WTC11 (cell line): ENCODE measurements around the gene VCL. TPM values are rescaled to one million over a fixed set of nuclear protein-coding genes. Genes with fewer than 3 reads are reported as not detected.

ENCODE experiments used
- ATAC-seq: fragments of 200-7000 bp; cut with Tn5 transposase; 2 replicates; pipeline ENCODE4 v1.10.0; 2021; ENCODE audit warnings: mild to moderate bottlenecking, moderate library complexity
- CTCF ChIA-PET: fragments of 300-600 bp; sonication (Branson Sonifier 250); formaldehyde crosslinking; loops from one replicate; lab custom pipeline; 2021; ENCODE audit warnings: antibody characterized with exemption; lab: Charles Lee
- POLR2A ChIA-PET: fragments of 350-600 bp; sonication (Branson Sonifier 250); formaldehyde crosslinking; loops from one replicate; lab custom pipeline; 2021; ENCODE audit warnings: antibody characterized with exemption; lab: Charles Lee
- DNase-seq: peaks from one replicate; pipeline ENCODE4 v3.0.0; 2021; ENCODE audit warnings: low spot score
- H3K27ac Mint-ChIP-seq: 2 replicates; pipeline ENCODE4 v1.8.0; 2021; ENCODE audit warnings: mixed read lengths
- H3K27me3 Mint-ChIP-seq: 2 replicates; pipeline ENCODE4 v1.8.0; 2021; ENCODE audit warnings: low read depth, mild to moderate bottlenecking, moderate library complexity, mixed read lengths
- H3K36me3 Mint-ChIP-seq: 2 replicates; pipeline ENCODE4 v1.8.0; 2021; ENCODE audit warnings: mixed read lengths
- H3K4me1 Mint-ChIP-seq: 2 replicates; pipeline ENCODE4 v1.8.0; 2022; ENCODE audit warnings: mixed read lengths
- H3K4me3 Mint-ChIP-seq: 2 replicates; pipeline ENCODE4 v1.8.0; 2021; ENCODE audit warnings: mild to moderate bottlenecking, moderate library complexity, mixed read lengths
- H3K9me3 Mint-ChIP-seq: 2 replicates; pipeline ENCODE4 v1.8.0; 2021; ENCODE audit warnings: mixed read lengths
- ATF1 ChIP-seq: sonication (generic); formaldehyde crosslinking; IDR thresholded peaks from 2 replicates; pipeline ENCODE4 v1.8.1; 2023; ENCODE audit warnings: mild to moderate bottlenecking, moderate library complexity, missing genetic modification reagents
- E2F1 ChIP-seq: sonication (generic); formaldehyde crosslinking; IDR thresholded peaks from 2 replicates; pipeline ENCODE4 v1.8.0; 2022; ENCODE audit warnings: mild to moderate bottlenecking, missing genetic modification reagents
- ELF4 ChIP-seq: sonication (generic); formaldehyde crosslinking; IDR thresholded peaks from 2 replicates; pipeline ENCODE4 v1.8.1; 2022; ENCODE audit warnings: low read depth, mild to moderate bottlenecking, moderate library complexity, missing genetic modification reagents
- ESRRA ChIP-seq: sonication (generic); formaldehyde crosslinking; IDR thresholded peaks from 2 replicates; pipeline ENCODE4 v1.8.1; 2022; ENCODE audit warnings: mild to moderate bottlenecking, missing genetic modification reagents, borderline replicate concordance
- ETV6 ChIP-seq: sonication (generic); formaldehyde crosslinking; IDR thresholded peaks from 2 replicates; pipeline ENCODE4 v1.8.1; 2022; ENCODE audit warnings: mild to moderate bottlenecking, missing genetic modification reagents
- JUN ChIP-seq: sonication (generic); formaldehyde crosslinking; IDR thresholded peaks from 2 replicates; pipeline ENCODE4 v1.8.0; 2023; ENCODE audit warnings: mild to moderate bottlenecking, missing genetic modification reagents
- MLX ChIP-seq: sonication (generic); formaldehyde crosslinking; IDR thresholded peaks from 2 replicates; pipeline ENCODE4 v1.8.1; 2023; ENCODE audit warnings: mild to moderate bottlenecking, missing genetic modification reagents, moderate library complexity
- MXD4 ChIP-seq: fragments of 250-450 bp; sonication (Bioruptor Pico); IDR thresholded peaks from 2 replicates; pipeline ENCODE4 v1.8.0; 2021; ENCODE audit warnings: mild to moderate bottlenecking, moderate library complexity, borderline replicate concordance
- NR3C1 ChIP-seq: sonication (generic); formaldehyde crosslinking; conservative IDR thresholded peaks from 2 replicates; pipeline ENCODE4 v1.8.1; 2023; ENCODE audit warnings: low read depth, mild to moderate bottlenecking, missing genetic modification reagents
- OVOL2 ChIP-seq: fragments of 250-450 bp; sonication (Bioruptor Pico); IDR thresholded peaks from 2 replicates; pipeline ENCODE4 v1.9.0; 2021; ENCODE audit warnings: mild to moderate bottlenecking, borderline replicate concordance
- SMAD4 ChIP-seq: sonication (generic); formaldehyde crosslinking; IDR thresholded peaks from 2 replicates; pipeline ENCODE4 v1.8.0; 2022; ENCODE audit warnings: mild to moderate bottlenecking, missing genetic modification reagents
- SP1 ChIP-seq: sonication (generic); formaldehyde crosslinking; conservative IDR thresholded peaks from 2 replicates; pipeline ENCODE4 v1.8.1; 2022; ENCODE audit warnings: missing genetic modification reagents
- TP53 ChIP-seq: sonication (generic); formaldehyde crosslinking; IDR thresholded peaks from 2 replicates; pipeline ENCODE4 v1.8.1; 2023; ENCODE audit warnings: mild to moderate bottlenecking, missing genetic modification reagents
- ZMAT4 ChIP-seq: fragments of 250-450 bp; sonication (Bioruptor Pico); IDR thresholded peaks from 2 replicates; pipeline ENCODE4 v1.9.0; 2021; ENCODE audit warnings: mild to moderate bottlenecking
- ZNF263 ChIP-seq: sonication (generic); formaldehyde crosslinking; IDR thresholded peaks from 2 replicates; pipeline ENCODE4 v1.8.1; 2022; ENCODE audit warnings: low read depth, mild to moderate bottlenecking, moderate library complexity, missing genetic modification reagents
- ZNF425 ChIP-seq: fragments of 250-450 bp; sonication (Bioruptor Pico); conservative IDR thresholded peaks from 2 replicates; pipeline ENCODE4 v1.9.0; 2021; ENCODE audit warnings: mild to moderate bottlenecking
- ZNF532 ChIP-seq: fragments of 250-450 bp; sonication (Bioruptor Pico); IDR thresholded peaks from 2 replicates; pipeline ENCODE4 v1.9.0; 2021; ENCODE audit warnings: mild to moderate bottlenecking, borderline replicate concordance
- ZSCAN18 ChIP-seq: fragments of 250-450 bp; sonication (Bioruptor Pico); IDR thresholded peaks from 2 replicates; pipeline ENCODE4 v2.1.2; 2022; ENCODE audit warnings: mild to moderate bottlenecking, moderate library complexity
- total RNA-seq: library from RNA; stranded (reverse); gene quantifications from 3 replicates; pipeline ENCODE4 v1.2.3, GENCODE V29; 2021

VCL gene
- total RNA-seq, 1 experiment from 2014 or later = 225 TPM

- no peaks in the 10 kb centered on the region for H3K36me3 Mint-ChIP-seq
- TF ChIP-seq ETV6 = no peak
- no peak for TF ChIP-seq MXD4 (CRISPR knock-in tag)
- no peak for TF ChIP-seq MLX (CRISPR knock-in tag)
- TF ChIP-seq JUN = no peak
- TF ChIP-seq E2F1 = no peak
- no peak for TF ChIP-seq ZNF425
- no peak for TF ChIP-seq ZMAT4 (CRISPR knock-in tag)
- no peak for TF ChIP-seq ATF1
- no peak for TF ChIP-seq ELF4 (CRISPR knock-in tag)
- TF ChIP-seq SMAD4 (CRISPR knock-in tag) = no peak
- TF ChIP-seq ESRRA (CRISPR knock-in tag) = no peak
- TF ChIP-seq, all 79 proteins: peak for 0
- ATAC-seq = no peak
- ChIA-PET POLR2A (interaction anchor here (1.0 to 2.6 kb wide), 3 partner anchors 8 to 24 kb away, joined by 3 to 16 read pairs (median 4); no protein-coding TSS in a partner anchor), CTCF (interaction anchor here (0.6 to 1.2 kb wide), 3 partner anchors 54 to 791 kb away, joined by 3 to 4 read pairs (median 4); no protein-coding TSS in a partner anchor)
- Mint-ChIP-seq H3K4me3 (no peak overlapping the region; the same call in 1 of the 2 replicates), H3K4me1 (peaks cover 14% of the 10 kb centered on the region), H3K27ac (peak overlapping the region; percentile 72; the same call in 1 of the 2 replicates), H3K27me3 (no peaks in the 10 kb centered on the region), H3K9me3 (no peaks in the 10 kb centered on the region)
- DNase-seq = no peak
Observed at GRCh38 chr10:74151879-74152722, 154.2 kb downstream of the VCL start.

GRCh38 chr10:74153123-74153522 lies 155.2 kb downstream of the VCL start:
- DNase-seq = no peak
- TF ChIP-seq NR3C1 (no peak), MLX (CRISPR knock-in tag) (no peak), TP53 (CRISPR knock-in tag) (no peak), ETV6 (no peak), OVOL2 (no peak), ZNF532 (CRISPR knock-in tag) (no peak), ZNF263 (CRISPR knock-in tag) (no peak), E2F1 (no peak), SP1 (no peak), ZSCAN18 (CRISPR knock-in tag) (no peak)

More at GRCh38 chr10:74153123-74153522, 155.2 kb downstream of the VCL start:
- H3K27me3 Mint-ChIP-seq = no peaks in the 10 kb centered on the region
- CTCF ChIA-PET = interaction anchor here (0.5 to 1.4 kb wide), 4 partner anchors 13 to 790 kb away, joined by 3 to 4 read pairs (median 3); no protein-coding TSS in a partner anchor
- no peaks in the 10 kb centered on the region for H3K36me3 Mint-ChIP-seq
- no peak overlapping the region; the same call in 1 of the 2 replicates for H3K4me3 Mint-ChIP-seq
- peaks cover 14% of the 10 kb centered on the region for H3K4me1 Mint-ChIP-seq
- no peaks in the 10 kb centered on the region for H3K9me3 Mint-ChIP-seq
- POLR2A ChIA-PET = interaction anchor here (0.5 kb wide), 1 partner anchor 514 kb away, joined by 3 read pairs; no protein-coding TSS in a partner anchor
- H3K27ac Mint-ChIP-seq = no peak overlapping the region
- ATAC-seq = no peak
